CD14-positive monocyte (primary cell): ENCODE data around the gene MIOX. TPM values are rescaled to one million over a fixed set of nuclear protein-coding genes. Genes with fewer than 3 reads are reported as not detected.

Experiments used
- DNase-seq, 3 donors: peaks; one replicate each; pipeline ENCODE4 v3.0.0-alpha.2; 2011 to 2022
- H2AFZ ChIP-seq: 2 replicates; pipeline ENCODE4 v1.6.0; 2012; ENCODE audit warnings: mild to moderate bottlenecking, low read depth, low read length, inconsistent platforms; ENCODE audit not compliant: insufficient read depth, poor library complexity, severe bottlenecking
- H3K27ac ChIP-seq, 2 donors: 1 replicate in 1 of 2; 2 replicates in 1 of 2; pipeline ENCODE4 v1.5.1; 2012 to 2013; ENCODE audit warnings: low read length in 2 of 2, control low read depth in 1 of 2, inconsistent platforms in 1 of 2, low read depth in 1 of 2, mild to moderate bottlenecking in 1 of 2
- H3K27me3 ChIP-seq, 2 donors: one replicate each; pipeline versions ENCODE4 v1.6.0 to v1.6.1; 2011 to 2013; ENCODE audit warnings: low read length in 2 of 2; ENCODE audit not compliant: control insufficient read depth in 2 of 2, insufficient read depth in 2 of 2
- H3K36me3 ChIP-seq, 2 donors: replicated peaks in 1 of 2; 1 replicate in 1 of 2; 2 replicates in 1 of 2; pipeline versions ENCODE4 v1.5.1 to v1.6.1; 2012 to 2013; ENCODE audit warnings: low read length in 2 of 2, control low read depth in 1 of 2, inconsistent platforms in 1 of 2, mild to moderate bottlenecking in 1 of 2; ENCODE audit not compliant: insufficient read depth in 2 of 2, control insufficient read depth in 1 of 2
- H3K4me1 ChIP-seq, 2 donors: 1 replicate in 1 of 2; 2 replicates in 1 of 2; pipeline versions ENCODE4 v1.5.1 to v1.6.1; 2012 to 2013; ENCODE audit warnings: low read length in 2 of 2, control low read depth in 1 of 2, inconsistent platforms in 1 of 2, mild to moderate bottlenecking in 1 of 2, moderate library complexity in 1 of 2; ENCODE audit not compliant: insufficient read depth in 2 of 2, control insufficient read depth in 1 of 2
- H3K4me2 ChIP-seq: replicated peaks from 2 replicates; pipeline ENCODE3; 2012; ENCODE audit warnings: low read length, moderate library complexity, mild to moderate bottlenecking; ENCODE audit not compliant: poor library complexity, severe bottlenecking; ENCODE audit errors: extremely low read depth
- H3K4me3 ChIP-seq, 3 experiments: fragments of 200-600 bp in 1 of 3; sonication (generic) in 1 of 3; replicated peaks in 1 of 3; 1 replicate in 2 of 3; 2 replicates in 1 of 3; pipeline ENCODE4 v1.5.1; 2011 to 2013; ENCODE audit warnings: low read length in 3 of 3, mild to moderate bottlenecking in 3 of 3, control low read depth in 2 of 3, low read depth in 2 of 3, inconsistent platforms in 1 of 3, moderate library complexity in 1 of 3
- H3K79me2 ChIP-seq: 2 replicates; pipeline ENCODE4 v1.6.0; 2012; ENCODE audit warnings: mild to moderate bottlenecking, control low read depth, inconsistent platforms, low read length, moderate library complexity; ENCODE audit not compliant: insufficient read depth
- H3K9ac ChIP-seq: 2 replicates; pipeline ENCODE4 v1.6.0; 2017; ENCODE audit warnings: low read length, mild to moderate bottlenecking; ENCODE audit not compliant: insufficient read depth, poor library complexity, severe bottlenecking
- H3K9me3 ChIP-seq, 2 donors: replicated peaks in 1 of 2; 1 replicate in 1 of 2; 2 replicates in 1 of 2; pipeline versions ENCODE4 v1.5.1 to v1.6.1; 2012 to 2013; ENCODE audit warnings: low read length in 2 of 2, control low read depth in 1 of 2; ENCODE audit not compliant: control insufficient read depth in 1 of 2, insufficient read depth in 1 of 2
- H4K20me1 ChIP-seq: 2 replicates; pipeline ENCODE4 v1.6.0; 2012; ENCODE audit warnings: mild to moderate bottlenecking, low read length, control low read depth, moderate library complexity; ENCODE audit not compliant: insufficient read depth
- H3K27ac Mint-ChIP-seq, 7 donors: one replicate each; pipeline ENCODE4 v1.8.0; 2020; ENCODE audit warnings: mild to moderate bottlenecking in 7 of 7, mixed read lengths in 7 of 7, moderate library complexity in 6 of 7, inconsistent platforms in 2 of 7
- H3K27me3 Mint-ChIP-seq, 3 donors: one replicate each; pipeline ENCODE4 v1.8.0; 2021 to 2022; ENCODE audit warnings: low read depth in 3 of 3, mild to moderate bottlenecking in 3 of 3, mixed read lengths in 3 of 3, moderate library complexity in 3 of 3, inconsistent platforms in 1 of 3
- H3K36me3 Mint-ChIP-seq, 2 donors: one replicate each; pipeline ENCODE4 v1.8.0; 2020; ENCODE audit warnings: mixed read lengths in 2 of 2, inconsistent platforms in 1 of 2, mild to moderate bottlenecking in 1 of 2
- H3K4me1 Mint-ChIP-seq: one replicate; pipeline ENCODE4 v1.8.0; 2020; ENCODE audit warnings: mild to moderate bottlenecking, mixed read lengths
- H3K4me3 Mint-ChIP-seq, 2 donors: one replicate each; pipeline ENCODE4 v1.8.0; 2020; ENCODE audit warnings: mild to moderate bottlenecking in 2 of 2, mixed read lengths in 2 of 2, moderate library complexity in 1 of 2
- H3K9me3 Mint-ChIP-seq, 7 donors: one replicate each; pipeline ENCODE4 v1.8.0; 2020 to 2022; ENCODE audit warnings: mixed read lengths in 7 of 7, mild to moderate bottlenecking in 6 of 7, moderate library complexity in 6 of 7, inconsistent platforms in 2 of 7
- WGBS: methylation state at CpG from one replicate; pipeline ENCODE4 v1.1.5; 2013; ENCODE audit warnings: missing lambda C conversion rate; ENCODE audit not compliant: insufficient coverage; 5-methylcytosine and 5-hydroxymethylcytosine counted together
- intact Hi-C, 2 donors: fragments of 100-400 bp; cut with micrococcal nuclease; formaldehyde crosslinking; loops; one replicate each; pipeline versions ENCODE4 v1.15.0 to v1.15.1; 2023
- polyA plus RNA-seq, 3 donors: library from polyadenylated mRNA; depleted of rRNA in 1 of 3; unstranded in 2 of 3; stranded (reverse) in 1 of 3; fragments of 300-500 nt in 2 of 3; fragments of >200 nt in 1 of 3; fragmentation: Illumina TruSeq in 2 of 3; gene quantifications; 1 replicate in 2 of 3; 2 replicates in 1 of 3; pipeline ENCODE4 v1.2.3, GENCODE V29; 2012 to 2021
- TF ChIP-seq, protein P1 (sequence below): fragments of 200-600 bp; IDR thresholded peaks from one replicate; pipeline ENCODE4 v1.8.0; 2022; ENCODE audit warnings: antibody characterized with exemption, mild to moderate bottlenecking

The MIOX gene
- polyA plus RNA-seq, 3 donors, result not detected

- Mint-ChIP-seq H3K36me3 (peaks cover 38 to 65% of the 10 kb centered on the region in 2 donors), H3K27me3 (no peaks in the 10 kb centered on the region), H3K4me3 (peak overlapping the region in 1 of 2 donors; percentile 2), H3K27ac (peak overlapping the region in 3 of 7 donors; percentile 19 to 30 (median 30)), H3K4me1 (peaks cover 27% of the 10 kb centered on the region), H3K9me3 (peaks cover 0 to 1% (median 0%) of the 10 kb centered on the region in 7 donors)
- H3K9ac ChIP-seq, result no peak overlapping the region
- WGBS, result 95% methylated on average over 16 of the region's 16 CpGs
- no peak overlapping the region for H3K4me2 ChIP-seq
- DNase-seq, result no peak
- H3K79me2 ChIP-seq, result peaks cover 39% of the 10 kb centered on the region
- no peak overlapping the region for H3K27ac ChIP-seq
- peaks cover 74% of the 10 kb centered on the region for H4K20me1 ChIP-seq
- TF ChIP-seq, protein P1, sequence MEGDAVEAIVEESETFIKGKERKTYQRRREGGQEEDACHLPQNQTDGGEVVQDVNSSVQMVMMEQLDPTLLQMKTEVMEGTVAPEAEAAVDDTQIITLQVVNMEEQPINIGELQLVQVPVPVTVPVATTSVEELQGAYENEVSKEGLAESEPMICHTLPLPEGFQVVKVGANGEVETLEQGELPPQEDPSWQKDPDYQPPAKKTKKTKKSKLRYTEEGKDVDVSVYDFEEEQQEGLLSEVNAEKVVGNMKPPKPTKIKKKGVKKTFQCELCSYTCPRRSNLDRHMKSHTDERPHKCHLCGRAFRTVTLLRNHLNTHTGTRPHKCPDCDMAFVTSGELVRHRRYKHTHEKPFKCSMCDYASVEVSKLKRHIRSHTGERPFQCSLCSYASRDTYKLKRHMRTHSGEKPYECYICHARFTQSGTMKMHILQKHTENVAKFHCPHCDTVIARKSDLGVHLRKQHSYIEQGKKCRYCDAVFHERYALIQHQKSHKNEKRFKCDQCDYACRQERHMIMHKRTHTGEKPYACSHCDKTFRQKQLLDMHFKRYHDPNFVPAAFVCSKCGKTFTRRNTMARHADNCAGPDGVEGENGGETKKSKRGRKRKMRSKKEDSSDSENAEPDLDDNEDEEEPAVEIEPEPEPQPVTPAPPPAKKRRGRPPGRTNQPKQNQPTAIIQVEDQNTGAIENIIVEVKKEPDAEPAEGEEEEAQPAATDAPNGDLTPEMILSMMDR, result no peak
- no peaks in the 10 kb centered on the region for H3K9me3 ChIP-seq
- H3K27me3 ChIP-seq, result no peaks in the 10 kb centered on the region
- no peak overlapping the region for H2AFZ ChIP-seq
- peaks cover 30 to 47% of the 10 kb centered on the region in 2 donors for H3K4me1 ChIP-seq
- no peak overlapping the region for H3K4me3 ChIP-seq
- H3K36me3 ChIP-seq, result peaks cover 46 to 60% of the 10 kb centered on the region in 2 donors
- intact Hi-C loops, result no loop called here
These were observed 36.8 kb downstream of the MIOX start for GRCh38 chr22:50523458-50523805.

- H3K4me2 ChIP-seq, result peak overlapping the region; percentile 95
- Mint-ChIP-seq H3K36me3 (peaks cover 39 to 69% of the 10 kb centered on the region in 2 donors), H3K4me1 (peaks cover 30% of the 10 kb centered on the region), H3K9me3 (peaks cover 0 to 1% (median 0%) of the 10 kb centered on the region in 7 donors), H3K4me3 (peak overlapping the region; percentile 73 to 78), H3K27me3 (no peaks in the 10 kb centered on the region), H3K27ac (peak overlapping the region in 5 of 7 donors; percentile 46 to 86 (median 76))
- peak overlapping the region in 2 of 3 experiments; percentile 47 to 99 for H3K4me3 ChIP-seq
- no peaks in the 10 kb centered on the region for H3K27me3 ChIP-seq
- H2AFZ ChIP-seq, result no peak overlapping the region
- H3K9ac ChIP-seq, result peak overlapping the region; percentile 100
- peaks cover 45% of the 10 kb centered on the region for H3K79me2 ChIP-seq
- peaks cover 36 to 53% of the 10 kb centered on the region in 2 donors for H3K4me1 ChIP-seq
- TF ChIP-seq, protein P1, result no peak
- H3K27ac ChIP-seq, result peak overlapping the region; percentile 60 to 100
- H3K9me3 ChIP-seq, result no peaks in the 10 kb centered on the region
- DNase-seq, result peak in 1 of 3 donors; percentile 14
- peaks cover 80% of the 10 kb centered on the region for H4K20me1 ChIP-seq
- peaks cover 47 to 60% of the 10 kb centered on the region in 2 donors for H3K36me3 ChIP-seq
- intact Hi-C loops, result no loop called here
- 94% methylated on average over 25 of the region's 25 CpGs for WGBS
These were observed 37.4 kb downstream of the MIOX start for GRCh38 chr22:50523806-50524675.
